ENCODE data around the gene ARL3.
"Not testable (repeated sequence)": the region's sequence is repeated elsewhere in the genome, so short reads cannot be mapped to it uniquely, and the experiment has no call there.

ARL3 gene

DNA sequence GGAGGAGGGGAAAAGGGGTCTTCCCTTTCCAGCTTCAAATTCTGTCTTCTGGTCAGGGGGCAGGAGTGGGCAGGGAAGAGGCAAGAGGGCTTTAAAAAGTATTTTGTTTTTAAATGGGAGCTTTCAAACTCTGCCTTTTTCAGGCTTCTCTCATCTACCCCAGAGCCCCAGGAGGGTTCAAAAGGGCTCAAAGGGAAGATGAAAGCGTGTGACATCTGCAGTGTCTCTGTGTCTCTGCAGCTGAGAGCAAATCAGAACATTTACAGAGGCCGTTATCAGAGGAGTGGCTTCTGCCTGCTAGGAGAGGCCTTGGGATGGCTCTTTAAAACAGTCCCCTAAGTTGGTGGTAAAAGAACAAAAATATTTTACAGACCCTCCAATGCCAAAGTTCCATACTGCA lies 39.6 kb downstream of the ARL3 start:
- DNase-seq: peak in 1 of 58 donors; percentile 56

DNA sequence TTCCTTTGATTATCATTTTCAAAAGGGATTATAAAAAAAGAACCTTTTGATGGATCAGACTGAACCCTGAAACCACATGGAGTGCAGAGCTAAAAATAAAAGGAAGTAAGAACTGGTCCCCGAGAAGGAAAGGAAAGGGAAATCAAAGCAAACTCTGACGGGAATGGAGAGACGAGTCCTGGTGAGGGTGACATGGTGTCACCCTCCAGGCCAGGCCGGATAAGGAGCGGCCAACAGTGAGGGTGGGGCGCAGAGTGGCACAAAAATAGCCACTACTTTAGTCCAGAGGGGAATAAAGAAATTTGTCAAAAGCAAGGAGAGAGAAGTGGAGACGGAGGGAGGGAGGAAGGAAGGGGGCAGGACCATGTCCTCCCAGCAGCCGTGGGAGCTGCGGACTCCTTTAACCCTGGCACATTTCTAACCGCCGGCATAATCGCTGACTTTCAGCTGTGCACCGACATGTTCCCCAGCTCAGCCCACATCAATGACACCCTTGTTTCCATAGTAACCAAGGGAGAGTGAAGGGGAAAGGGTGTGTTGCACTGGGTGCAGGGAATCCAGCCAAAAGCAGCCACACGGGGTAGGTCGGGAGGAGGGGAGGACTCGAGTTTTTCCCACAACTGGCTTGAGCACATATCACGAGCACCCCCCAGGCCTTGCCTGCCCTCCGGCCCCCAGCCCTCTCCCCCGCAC lies 40.2 kb downstream of the ARL3 start:
- DNase-seq: peak in 44 of 58 donors; percentile 25 to 85 (median 52)

GRCh38 chr10:102673236-102673818 lies 40.9 kb downstream of the ARL3 start:
- no peak for DNase-seq

DNA sequence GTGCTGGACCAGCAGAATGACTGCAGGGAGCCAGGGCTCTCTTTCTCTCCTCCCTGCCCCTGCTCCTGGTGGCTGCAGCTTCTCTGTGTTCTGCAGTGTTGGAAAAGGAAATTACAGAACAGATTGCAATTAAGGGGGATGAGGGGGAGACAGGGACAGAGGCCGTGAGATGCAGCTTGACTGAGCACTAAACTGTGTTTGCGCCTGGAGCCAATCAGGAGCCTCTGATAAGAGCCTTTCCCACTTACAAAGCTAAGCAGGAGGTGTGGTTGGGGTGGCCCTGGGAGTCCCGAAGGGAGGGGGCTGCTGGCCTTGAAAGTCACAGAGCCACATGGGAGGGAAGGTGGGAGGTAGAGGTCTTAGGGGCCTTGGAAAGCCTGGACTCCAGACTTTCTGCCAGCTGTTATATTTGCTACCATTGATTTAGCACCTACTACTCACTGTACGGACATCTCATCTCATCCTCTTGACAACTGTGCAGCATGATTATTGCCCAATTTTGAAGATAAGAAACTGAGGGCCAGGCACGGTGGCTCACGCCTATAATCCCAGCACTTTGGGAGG lies 43.2 kb downstream of the ARL3 start:
- no peak for DNase-seq

GRCh38 chr10:102670065-102670670 lies 44.0 kb downstream of the ARL3 start:
- no peak for DNase-seq

- DNase-seq: peak in 11 of 58 donors; percentile 28 to 75 (median 33)
Measured at GRCh38 chr10:102669206-102670064, 44.8 kb downstream of the ARL3 start.

- DNase-seq: peak in 27 of 58 donors; percentile 19 to 83 (median 55)
Measured at GRCh38 chr10:102668326-102669107, 45.7 kb downstream of the ARL3 start.

DNA sequence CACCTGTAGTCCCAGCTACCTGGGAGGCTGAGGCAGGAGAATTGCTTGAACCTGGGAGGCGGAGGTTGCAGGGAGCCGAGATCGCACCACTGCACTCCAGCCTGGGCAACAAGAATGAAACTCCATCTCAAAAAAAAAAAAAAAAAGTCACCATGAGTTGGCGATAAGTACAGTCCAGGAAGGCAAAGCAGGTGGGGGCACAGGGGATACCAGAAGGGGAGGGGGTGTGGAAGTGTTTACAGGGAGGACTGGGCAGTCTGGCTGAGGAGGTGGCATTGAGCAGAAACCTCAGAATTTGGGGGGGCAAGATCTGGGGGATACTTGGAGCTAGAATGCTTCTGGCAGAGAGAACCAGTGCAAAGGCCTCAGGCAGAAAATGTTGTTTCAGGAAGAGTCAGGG lies 46.8 kb downstream of the ARL3 start:
- not testable (repeated sequence) for DNase-seq

DNA sequence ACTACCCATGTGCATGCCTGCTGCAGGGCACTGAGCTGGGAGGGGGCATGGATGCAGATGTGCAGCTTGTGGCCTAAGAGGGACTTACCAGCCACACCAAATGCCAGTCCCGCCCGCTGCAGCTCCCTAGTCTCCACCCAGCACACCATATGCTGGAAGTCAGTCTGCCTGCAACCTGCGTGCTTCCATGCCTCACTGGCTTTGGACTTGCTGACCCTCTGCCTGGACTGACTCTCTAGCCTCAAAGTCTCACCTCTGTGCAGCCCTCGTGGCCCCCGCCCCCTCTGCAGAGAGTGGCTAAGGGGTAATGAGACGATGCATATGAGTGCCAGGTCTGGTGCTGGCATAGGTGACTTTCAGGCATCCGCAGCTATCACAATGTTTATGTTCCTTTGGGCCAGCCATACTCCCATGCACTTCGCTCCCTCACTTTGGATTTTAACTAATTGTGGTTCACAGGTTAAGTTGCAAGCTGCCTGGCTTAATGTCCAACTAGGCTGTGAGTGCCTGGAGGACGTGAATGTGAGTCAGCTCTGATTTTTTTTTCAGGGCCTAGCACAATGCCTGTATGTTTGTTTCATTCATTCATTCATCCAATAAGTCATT lies 48.2 kb downstream of the ARL3 start:
- DNase-seq: no peak

DNA sequence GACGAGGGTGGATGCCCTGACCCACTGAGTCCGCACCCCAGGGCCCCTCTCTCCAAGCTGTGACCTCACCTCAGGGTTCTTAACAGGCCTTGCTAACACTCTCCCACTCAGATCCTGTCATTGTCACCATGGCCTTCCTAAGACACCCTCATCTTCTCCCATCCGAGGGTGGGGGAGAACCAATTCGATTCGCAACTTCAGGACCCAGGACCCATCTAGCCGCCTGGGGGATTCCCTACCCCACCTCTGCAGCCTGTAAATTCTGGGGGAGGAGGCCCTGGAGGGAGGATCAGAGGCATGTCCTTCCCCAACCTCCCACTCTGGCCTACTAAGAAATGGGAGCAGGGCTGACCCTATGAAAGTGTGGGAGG lies 52.6 kb downstream of the ARL3 start:
- DNase-seq: no peak

DNA sequence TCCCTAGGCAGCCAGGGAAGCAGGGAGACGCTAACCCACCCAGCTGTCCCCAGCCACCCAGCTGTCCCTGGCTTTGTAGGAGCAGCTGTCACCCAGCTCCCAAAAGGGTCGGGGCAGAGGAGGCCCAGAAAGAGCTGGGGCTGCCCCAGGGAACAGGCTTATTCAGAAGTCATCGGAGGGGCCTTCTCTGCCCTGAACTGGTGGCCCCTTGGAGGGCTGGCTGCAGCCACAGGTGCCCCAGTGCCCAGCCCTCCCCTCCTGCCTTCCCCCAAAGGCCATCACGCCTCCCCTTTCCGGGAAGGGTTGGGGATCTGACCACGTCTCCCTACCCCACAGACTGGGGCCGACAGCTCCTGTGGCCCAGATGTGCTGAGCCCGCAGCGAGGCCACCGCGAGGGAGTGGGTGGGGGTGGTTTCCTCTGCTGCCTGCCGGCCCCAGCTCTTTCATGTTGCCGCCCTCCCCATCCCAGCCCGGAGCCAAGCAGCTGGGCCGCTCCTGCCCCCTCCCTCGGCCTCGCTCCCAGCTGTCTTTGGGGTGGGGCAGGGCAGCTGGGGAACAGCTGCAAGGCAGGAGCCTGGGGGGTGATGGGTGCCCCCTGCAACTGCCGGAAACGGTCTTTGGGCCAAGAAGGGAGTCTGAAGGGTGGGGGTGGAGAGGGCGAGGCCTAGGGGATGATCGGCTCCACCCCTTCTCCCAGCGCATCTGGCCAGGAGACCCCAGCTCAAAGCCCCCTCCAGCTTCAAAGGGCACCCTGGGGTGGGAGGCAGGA lies 53.1 kb downstream of the ARL3 start:
- DNase-seq: peak in 26 of 58 donors; percentile 17 to 67 (median 42)

GRCh38 chr10:102658802-102659201 lies 55.4 kb downstream of the ARL3 start:
- DNase-seq: no peak

GRCh38 chr10:102657984-102658724 lies 56.0 kb downstream of the ARL3 start:
- no peak for DNase-seq

- no peak for DNase-seq
Measured at GRCh38 chr10:102657451-102657850, 56.7 kb downstream of the ARL3 start.

DNA sequence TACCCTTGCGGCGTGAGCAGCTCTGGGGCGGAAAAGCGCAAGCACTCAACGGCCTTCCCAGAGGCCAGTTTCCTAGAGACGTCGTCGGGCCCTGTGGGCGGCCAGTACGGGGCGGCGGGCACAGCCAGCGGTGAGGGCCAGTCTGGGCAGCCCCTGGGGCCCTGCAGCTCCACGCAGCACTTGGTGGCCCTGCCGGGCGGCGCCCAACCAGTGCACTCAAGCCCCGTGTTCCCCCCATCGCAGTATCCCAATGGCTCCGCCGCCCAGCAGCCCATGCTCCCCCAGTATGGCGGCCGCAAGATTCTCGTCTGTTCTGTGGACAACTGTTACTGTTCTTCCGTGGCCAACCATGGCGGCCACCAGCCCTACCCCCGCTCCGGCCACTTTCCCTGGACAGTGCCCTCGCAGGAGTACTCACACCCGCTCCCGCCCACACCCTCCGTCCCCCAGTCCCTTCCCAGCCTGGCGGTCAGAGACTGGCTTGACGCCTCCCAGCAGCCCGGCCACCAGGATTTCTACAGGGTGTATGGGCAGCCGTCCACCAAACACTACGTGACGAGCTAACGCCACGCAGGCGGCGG lies 57.3 kb downstream of the ARL3 start:
- DNase-seq: no peak

- no peak for DNase-seq
Measured at GRCh38 chr10:102656026-102656425, 58.2 kb downstream of the ARL3 start.

DNA sequence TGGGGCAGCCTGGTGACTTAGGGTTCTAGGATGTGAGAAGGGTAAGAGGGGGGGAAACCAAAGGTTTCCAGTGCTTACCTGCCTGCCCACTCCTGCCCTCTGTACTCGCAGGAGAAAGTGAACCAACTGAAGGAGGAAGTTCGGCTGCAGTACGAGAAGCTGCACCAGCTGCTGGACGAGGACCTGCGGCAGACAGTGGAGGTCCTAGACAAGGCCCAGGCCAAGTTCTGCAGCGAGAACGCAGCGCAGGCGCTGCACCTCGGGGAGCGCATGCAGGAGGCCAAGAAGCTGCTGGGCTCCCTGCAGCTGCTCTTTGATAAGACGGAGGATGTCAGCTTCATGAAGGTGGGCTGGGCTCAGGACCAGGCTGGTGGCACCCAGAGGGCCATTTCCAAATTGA lies 59.2 kb downstream of the ARL3 start:
- DNase-seq: no peak

DNA sequence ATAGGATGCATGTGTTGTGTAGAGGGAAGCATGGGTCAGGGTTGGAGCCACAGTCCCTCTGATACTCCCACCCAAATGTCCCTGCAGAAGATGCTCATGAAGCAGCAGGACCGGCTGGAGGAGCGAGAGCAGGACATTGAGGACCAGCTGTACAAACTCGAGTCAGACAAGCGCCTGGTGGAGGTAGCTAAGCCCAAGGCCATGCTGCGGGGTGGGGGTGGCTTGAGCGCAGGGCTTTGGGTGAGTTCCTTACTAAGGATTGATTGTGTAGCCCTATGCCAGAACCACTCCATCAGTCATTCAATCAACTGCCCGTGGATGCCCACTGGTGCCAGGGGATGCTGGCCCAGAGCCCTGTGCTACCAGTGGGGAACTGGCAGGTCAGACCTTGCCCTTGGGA lies 59.6 kb downstream of the ARL3 start:
- DNase-seq: no peak
